ENCODE data around the gene FXN.

FXN gene

DNA sequence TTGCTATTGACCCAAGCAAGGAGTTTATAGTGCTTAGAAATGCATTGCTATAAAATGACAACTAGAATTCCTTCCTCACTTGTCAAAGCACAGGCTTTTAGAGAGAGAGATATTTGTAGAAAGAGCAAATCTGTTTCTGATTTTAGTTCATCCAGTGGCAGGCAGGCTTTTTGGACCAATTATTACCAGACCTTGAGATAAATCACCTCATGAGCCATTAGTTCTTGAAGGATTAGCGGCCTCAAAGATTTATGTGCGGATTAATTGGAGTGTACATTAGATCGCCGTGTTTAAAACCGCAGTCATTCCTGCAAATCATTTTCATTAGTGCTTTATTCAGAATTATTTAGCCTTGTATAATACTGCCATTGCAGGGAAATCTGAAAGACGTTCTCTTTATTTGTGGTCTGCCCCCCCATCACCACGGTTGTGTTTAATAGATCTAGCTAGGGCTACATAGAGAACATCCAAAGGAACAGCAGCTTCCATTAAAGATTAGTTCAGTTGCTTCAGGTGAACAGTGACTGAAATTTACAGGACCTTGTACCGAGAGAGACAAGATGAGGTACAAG, 109.7 kb downstream of the FXN start:
- Histone ChIP-seq H3K4me3 (ENCODE audit: insufficient read depth, low read depth, low read length, poor library complexity, severe bottlenecking) (no peak overlapping the region), H3K4me1 (ENCODE audit: control insufficient read depth, insufficient read depth, low read length, poor library complexity, severe bottlenecking) (no peaks in the 10 kb centered on the region), H3K27ac (ENCODE audit: insufficient read depth, low read length, poor library complexity, severe bottlenecking) (no peak overlapping the region), H3K9me3 (ENCODE audit: control insufficient read depth, low read length) (no peaks in the 10 kb centered on the region), H3K27me3 (replicated peaks; ENCODE audit: control insufficient read depth, insufficient read depth, low read length, poor library complexity, severe bottlenecking) (no peaks in the 10 kb centered on the region), H3K36me3 (ENCODE audit: control insufficient read depth, insufficient read depth, low read length) (no peaks in the 10 kb centered on the region)
- no peak for DNase-seq

DNA sequence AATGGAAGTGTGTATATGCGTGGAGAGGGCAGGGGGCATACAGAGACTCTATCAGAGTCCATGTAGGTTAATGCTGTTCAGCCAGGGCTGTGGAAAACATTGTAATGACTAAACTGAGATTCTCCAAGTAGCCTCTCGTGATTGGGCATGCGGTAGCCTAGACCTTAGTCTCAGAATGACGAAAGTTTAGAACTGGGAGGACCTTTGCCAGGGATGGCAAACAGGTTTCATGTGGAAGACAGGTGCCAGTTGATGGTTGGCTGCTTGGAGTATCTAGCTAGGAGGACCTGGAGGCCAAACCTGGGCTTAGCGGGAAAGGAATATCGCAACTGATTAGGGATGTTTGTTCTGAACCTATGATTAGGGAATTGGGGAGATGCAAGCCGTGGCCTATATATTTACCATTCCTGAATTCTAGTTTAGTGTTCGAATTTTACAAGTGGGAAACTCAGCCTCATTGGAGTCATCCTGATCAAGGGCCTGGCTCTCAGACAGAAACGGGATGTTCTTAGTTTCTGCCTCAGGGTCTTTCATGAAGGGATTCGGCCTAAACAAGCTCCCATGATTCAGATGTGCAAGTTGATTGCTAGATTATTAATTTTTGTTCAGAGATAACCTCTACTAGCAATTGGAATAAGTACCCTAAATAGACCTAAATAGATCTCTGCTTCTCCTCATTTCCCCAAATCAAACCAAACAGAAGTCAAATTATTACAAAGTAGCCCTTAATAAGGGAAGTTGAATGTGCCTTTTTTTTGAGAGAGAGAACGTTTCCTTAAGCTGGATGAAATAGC, 111.7 kb downstream of the FXN start:
- H3K27ac ChIP-seq (ENCODE audit: insufficient read depth, low read length, poor library complexity, severe bottlenecking): no peak overlapping the region
- H3K36me3 ChIP-seq (ENCODE audit: control insufficient read depth, insufficient read depth, low read length): no peaks in the 10 kb centered on the region
- H3K4me3 ChIP-seq (ENCODE audit: insufficient read depth, low read depth, low read length, poor library complexity, severe bottlenecking): no peak overlapping the region
- no peaks in the 10 kb centered on the region for H3K27me3 ChIP-seq (replicated peaks; ENCODE audit: control insufficient read depth, insufficient read depth, low read length, poor library complexity, severe bottlenecking)
- no peaks in the 10 kb centered on the region for H3K4me1 ChIP-seq (ENCODE audit: control insufficient read depth, insufficient read depth, low read length, poor library complexity, severe bottlenecking)
- H3K9me3 ChIP-seq (ENCODE audit: control insufficient read depth, low read length): no peaks in the 10 kb centered on the region
- no peak for DNase-seq

DNA sequence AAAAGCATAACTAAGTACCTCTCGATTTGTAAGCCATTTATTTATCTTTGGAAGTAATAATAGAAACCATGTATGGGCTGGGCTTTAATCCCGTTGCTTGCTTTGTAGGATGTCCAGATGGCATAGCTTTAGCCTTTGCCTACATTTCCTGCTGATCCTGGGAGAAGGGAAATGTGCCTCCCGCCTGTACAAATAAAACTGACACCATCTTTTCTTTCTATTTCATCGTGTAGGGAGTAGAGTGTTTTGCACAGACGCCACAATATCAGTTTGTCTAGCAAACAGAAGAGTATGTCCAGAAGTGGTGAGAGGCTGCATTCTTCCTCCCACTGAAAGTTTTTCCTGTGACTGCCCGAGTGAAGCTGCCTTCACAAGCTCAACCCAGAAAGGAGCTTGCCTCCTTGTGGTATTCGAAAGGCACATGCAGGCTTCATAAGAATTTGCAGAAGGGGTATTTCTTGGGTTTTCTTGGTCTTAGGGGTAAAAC, 113.8 kb downstream of the FXN start:
- H3K4me1 ChIP-seq (ENCODE audit: control insufficient read depth, insufficient read depth, low read length, poor library complexity, severe bottlenecking): no peaks in the 10 kb centered on the region
- no peaks in the 10 kb centered on the region for H3K9me3 ChIP-seq (ENCODE audit: control insufficient read depth, low read length)
- no peak for DNase-seq
- H3K27ac ChIP-seq (ENCODE audit: insufficient read depth, low read length, poor library complexity, severe bottlenecking): no peak overlapping the region
- H3K36me3 ChIP-seq (ENCODE audit: control insufficient read depth, insufficient read depth, low read length): no peaks in the 10 kb centered on the region
- H3K4me3 ChIP-seq (ENCODE audit: insufficient read depth, low read depth, low read length, poor library complexity, severe bottlenecking): no peak overlapping the region
- no peaks in the 10 kb centered on the region for H3K27me3 ChIP-seq (replicated peaks; ENCODE audit: control insufficient read depth, insufficient read depth, low read length, poor library complexity, severe bottlenecking)

Measured in effector memory CD4-positive, alpha-beta T cell (primary cell).